GM12878 (cell line): ENCODE results near the gene PLCB4. TPM values are rescaled to one million over a fixed set of nuclear protein-coding genes. Genes with fewer than 3 reads are reported as not detected.

Experiments used
- ATAC-seq: fragments of 200-7000 bp; cut with Tn5 transposase; 3 replicates; pipeline ENCODE4 v1.9.1; 2020; ENCODE audit warnings: mild to moderate bottlenecking, moderate library complexity
- BruUV-seq: library from RNA; stranded (reverse); fragments of 400-500 nt; replicated peaks from 2 replicates; lab custom pipeline; 2021; lab: Mats Ljungman, UMichigan
- CTCF ChIA-PET: fragments of 300-600 bp; sonication (Branson Sonifier 250); formaldehyde crosslinking; extraction: SDS; loops from one replicate; lab custom pipeline; 2021; ENCODE audit warnings: inconsistent platforms; lab: Yijun Ruan, JAX
- POLR2A ChIA-PET: fragments of 350-600 bp; formaldehyde crosslinking; extraction: SDS; loops from one replicate; lab custom pipeline; 2021; ENCODE audit warnings: inconsistent platforms; lab: Charles Lee
- RAD21 ChIA-PET: fragments of 300-600 bp; sonication (Branson Sonifier 250); formaldehyde crosslinking; loops from one replicate; lab custom pipeline; 2023; ENCODE audit warnings: antibody characterized with exemption; ENCODE audit not compliant: unreplicated experiment; lab: Charles Lee
- SMC1A ChIA-PET: fragments of 300-600 bp; sonication (Branson Sonifier 250); formaldehyde crosslinking; loops from one replicate; lab custom pipeline; 2023; ENCODE audit not compliant: unreplicated experiment, uncharacterized antibody; lab: Charles Lee
- DNase-seq: peaks from one replicate; pipeline ENCODE4 v3.0.0-alpha.2; 2011; ENCODE audit warnings: low read depth, low spot score
- FAIRE-seq: peaks from 3 replicates; lab custom pipeline; 2011; peaks lifted over from hg19 to GRCh38; lab: Jason Lieb, UNC
- H2AFZ ChIP-seq: 2 replicates; pipeline ENCODE4 v1.6.0; 2011; ENCODE audit warnings: low read depth, low read length, control low read depth; ENCODE audit not compliant: control insufficient read depth
- H3K27ac ChIP-seq: 2 replicates; pipeline ENCODE4 v1.5.1; 2011; ENCODE audit warnings: control low read depth; ENCODE audit not compliant: control insufficient read depth, insufficient read depth
- H3K27me3 ChIP-seq, 2 experiments: replicated peaks in 1 of 2; 2 replicates each; pipeline versions ENCODE4 v1.6.0 to v1.6.1; 2011; ENCODE audit warnings: low read length in 1 of 2; ENCODE audit not compliant: control insufficient read depth in 2 of 2, insufficient read depth in 2 of 2
- H3K36me3 ChIP-seq, 2 experiments: 2 replicates each; pipeline ENCODE4 v1.5.1; 2011; ENCODE audit warnings: low read length in 1 of 2; ENCODE audit not compliant: control insufficient read depth in 2 of 2, insufficient read depth in 2 of 2
- H3K4me1 ChIP-seq: 2 replicates; pipeline ENCODE4 v1.6.1; 2011; ENCODE audit warnings: mild to moderate bottlenecking, low read length, moderate library complexity, mixed read lengths; ENCODE audit not compliant: control insufficient read depth, insufficient read depth
- H3K4me2 ChIP-seq: 2 replicates; pipeline ENCODE4 v1.6.0; 2011; ENCODE audit warnings: control low read depth; ENCODE audit not compliant: control insufficient read depth, insufficient read depth
- H3K4me3 ChIP-seq: fragments of 200-600 bp; sonication (generic); 2 replicates; pipeline ENCODE4 v1.5.1; 2016
- H3K79me2 ChIP-seq: 2 replicates; pipeline ENCODE4 v1.6.0; 2011; ENCODE audit warnings: low read length; ENCODE audit not compliant: control insufficient read depth, insufficient read depth
- H3K9ac ChIP-seq: 2 replicates; pipeline ENCODE4 v1.8.0; 2011; ENCODE audit warnings: low read length, control low read depth, mixed read lengths; ENCODE audit not compliant: control insufficient read depth, insufficient read depth
- H3K9me3 ChIP-seq: replicated peaks from 3 replicates; pipeline ENCODE4 v1.5.1; 2011; ENCODE audit warnings: mild to moderate bottlenecking, low read length; ENCODE audit not compliant: control insufficient read depth, insufficient read depth
- H4K20me1 ChIP-seq: 2 replicates; pipeline ENCODE4 v1.6.0; 2011; ENCODE audit not compliant: control insufficient read depth, insufficient read depth
- CREB1 ChIP-seq: IDR thresholded peaks from 2 replicates; pipeline ENCODE4 v1.6.1; 2012; ENCODE audit warnings: low read depth, mild to moderate bottlenecking, inconsistent platforms
- ETV6 ChIP-seq, 2 experiments: fragments of 450-650 bp in 1 of 2; IDR thresholded peaks in 1 of 2; conservative IDR thresholded peaks in 1 of 2; 2 replicates each; pipeline ENCODE4 v1.6.1; 2014; ENCODE audit warnings: antibody characterized with exemption in 1 of 2, borderline replicate concordance in 1 of 2, low read depth in 1 of 2, mild to moderate bottlenecking in 1 of 2, moderate library complexity in 1 of 2
- GABPA ChIP-seq: IDR thresholded peaks from 2 replicates; pipeline ENCODE4 v1.6.1; 2014; ENCODE audit warnings: antibody characterized with exemption, low read depth, mild to moderate bottlenecking, inconsistent platforms
- KLF5 ChIP-seq: fragments of 450-650 bp; IDR thresholded peaks from 2 replicates; pipeline ENCODE4 v1.6.1; 2014; ENCODE audit warnings: mild to moderate bottlenecking; ENCODE audit not compliant: partially characterized antibody
- MTA2 ChIP-seq: fragments of 450-650 bp; IDR thresholded peaks from 2 replicates; pipeline ENCODE4 v1.6.1; 2016; ENCODE audit warnings: low read depth, mild to moderate bottlenecking, moderate library complexity
- MTA3 ChIP-seq: IDR thresholded peaks from 2 replicates; pipeline ENCODE4 v1.6.1; 2012; ENCODE audit warnings: low read length, inconsistent platforms, borderline replicate concordance
- NFXL1 ChIP-seq: fragments of 450-650 bp; IDR thresholded peaks from 2 replicates; pipeline ENCODE4 v1.6.1; 2017; ENCODE audit warnings: antibody characterized with exemption, mild to moderate bottlenecking, borderline replicate concordance
- SMARCA5 ChIP-seq: fragments of 450-650 bp; IDR thresholded peaks from 2 replicates; pipeline ENCODE4 v1.6.1; 2017; ENCODE audit warnings: mild to moderate bottlenecking
- SUPT20H ChIP-seq: IDR thresholded peaks from 2 replicates; pipeline ENCODE4 v1.6.1; 2011; ENCODE audit warnings: low read depth, mild to moderate bottlenecking, low read length, moderate library complexity, borderline replicate concordance; ENCODE audit not compliant: control insufficient read depth
- TAF1 ChIP-seq: IDR thresholded peaks from 2 replicates; pipeline ENCODE4 v1.6.1; 2011; ENCODE audit warnings: mild to moderate bottlenecking, low read depth, low read length, borderline replicate concordance
- in situ Hi-C: fragments of 300-500 bp; cut with MboI; formaldehyde crosslinking; loops from 9 replicates; pipeline ENCODE4 v1.14.3; 2018; ENCODE audit warnings: mixed read lengths
- intact Hi-C: fragments of 100-400 bp; cut with micrococcal nuclease; formaldehyde crosslinking; loops from one replicate; pipeline ENCODE4 v1.14.2; 2022; ENCODE audit not compliant: unreplicated experiment
- polyA plus RNA-seq, 11 experiments: library from polyadenylated mRNA; depleted of rRNA in 4 of 11; unstranded in 6 of 11; stranded (reverse) in 5 of 11; fragments of >200 nt; fragmentation: Nextera tagmentation in 4 of 11; fragmentation: Illumina TruSeq in 1 of 11; extraction: Ambion mirVana in 4 of 11; extraction: Trizol in 1 of 11; gene quantifications; 1 replicate in 1 of 11; 2 replicates in 10 of 11; pipeline versions ENCODE4 v1.2.1 to v1.2.3, GENCODE V29; 2011 to 2016; ENCODE audit warnings: inconsistent platforms in 2 of 11, missing spikeins in 2 of 11, low read depth in 1 of 11
- total RNA-seq, 4 experiments: library from RNA; depleted of rRNA in 3 of 4; stranded (reverse); fragments of >200 nt in 3 of 4; fragmentation: Illumina TruSeq in 1 of 4; extraction: Trizol in 1 of 4; gene quantifications; 2 replicates each; pipeline versions ENCODE4 v1.2.1 to v1.2.3, GENCODE V29; 2013 to 2021
- TF ChIP-seq, protein P1 (sequence below): IDR thresholded peaks from 2 replicates; pipeline ENCODE4 v1.6.1; 2011; ENCODE audit warnings: mild to moderate bottlenecking, low read depth, low read length, moderate library complexity; ENCODE audit not compliant: insufficient replicate concordance

PLCB4 gene
- total and polyA plus RNA-seq, 10 of the 15 experiments (the other 5 are each of a cell fraction or from before 2014, with no cell fraction given) = not detected

GRCh38 chr20:9334866-9335265 is 266.0 kb downstream of the PLCB4 start (continued):
- no peak for TF ChIP-seq ETV6 (conservative IDR thresholded peaks at IDR 0.05 in 1 of 2, IDR thresholded peaks at IDR 0.05 in 1 of 2; ENCODE audit: borderline replicate concordance in 1 of 2, low read depth in 1 of 2)
- TF ChIP-seq, protein P1, sequence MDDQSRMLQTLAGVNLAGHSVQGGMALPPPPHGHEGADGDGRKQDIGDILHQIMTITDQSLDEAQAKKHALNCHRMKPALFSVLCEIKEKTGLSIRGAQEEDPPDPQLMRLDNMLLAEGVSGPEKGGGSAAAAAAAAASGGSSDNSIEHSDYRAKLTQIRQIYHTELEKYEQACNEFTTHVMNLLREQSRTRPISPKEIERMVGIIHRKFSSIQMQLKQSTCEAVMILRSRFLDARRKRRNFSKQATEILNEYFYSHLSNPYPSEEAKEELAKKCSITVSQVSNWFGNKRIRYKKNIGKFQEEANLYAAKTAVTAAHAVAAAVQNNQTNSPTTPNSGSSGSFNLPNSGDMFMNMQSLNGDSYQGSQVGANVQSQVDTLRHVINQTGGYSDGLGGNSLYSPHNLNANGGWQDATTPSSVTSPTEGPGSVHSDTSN = no peak
- TF ChIP-seq TAF1 = no peak
- TF ChIP-seq SUPT20H = no peak
- no peak for TF ChIP-seq MTA3
- no peak for TF ChIP-seq MTA2
- TF ChIP-seq GABPA = no peak
- TF ChIP-seq KLF5 = no peak

- Histone ChIP-seq H3K36me3 (no peaks in the 10 kb centered on the region), H3K9me3 (no peaks in the 10 kb centered on the region), H3K79me2 (no peaks in the 10 kb centered on the region)
- RAD21 ChIA-PET = no interaction called here
- CTCF ChIA-PET = no interaction called here
- no TSS peak for BruUV-seq
- POLR2A ChIA-PET = no interaction called here
- no peak for FAIRE-seq
- TF ChIP-seq NFXL1 (no peak), SMARCA5 (no peak), CREB1 (no peak)
- TF ChIP-seq, all 136 proteins: peak for 0
- H3K27me3 ChIP-seq = no peaks in the 10 kb centered on the region
- DNase-seq = no peak
- intact Hi-C loops = no loop called here
- no peak overlapping the region for H3K4me3 ChIP-seq
- no peak overlapping the region for H3K9ac ChIP-seq
- H3K4me1 ChIP-seq = no peaks in the 10 kb centered on the region
- SMC1A ChIA-PET = no interaction called here
- no peak overlapping the region for H3K4me2 ChIP-seq
- in situ Hi-C loops = no loop called here
- no peak overlapping the region for H2AFZ ChIP-seq
- H3K27ac ChIP-seq = no peak overlapping the region
- no peaks in the 10 kb centered on the region for H4K20me1 ChIP-seq
- no peak for ATAC-seq
Measured at GRCh38 chr20:9338101-9338500, 269.2 kb downstream of the PLCB4 start.
